ENCODE data around the gene ELAVL4. TPM values are rescaled to one million over a fixed set of nuclear protein-coding genes. Genes with fewer than 3 reads are reported as not detected.
"Not testable (repeated sequence)": the region's sequence is repeated elsewhere in the genome, so short reads cannot be mapped to it uniquely, and the experiment has no call there.

The ELAVL4 gene
- total and polyA plus RNA-seq, 5 donors from 2014 or later, result not detected

DNA sequence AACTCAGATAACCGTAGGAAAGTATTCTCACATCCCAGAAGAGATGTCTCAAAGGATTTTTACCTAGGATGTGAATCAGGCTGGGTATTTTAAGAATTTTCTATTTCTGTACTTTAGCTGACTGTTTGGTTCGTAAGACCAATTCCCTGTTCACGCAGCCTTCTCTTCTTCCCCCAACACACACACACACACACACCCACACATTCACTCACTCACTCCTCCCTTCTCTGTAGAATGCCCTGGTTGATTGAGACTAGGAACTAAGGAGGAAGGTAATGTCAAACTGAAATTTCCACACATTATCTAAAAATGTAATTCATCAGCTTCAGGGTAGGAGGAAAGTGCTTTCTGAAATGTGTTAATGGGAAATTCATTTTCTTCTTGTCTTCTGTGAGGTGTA is 43.5 kb downstream of the ELAVL4 start:
- H3K27me3 ChIP-seq (ENCODE audit: control insufficient read depth, insufficient read depth, low read length), result no peaks in the 10 kb centered on the region
- Mint-ChIP-seq H3K4me1 (no peaks in the 10 kb centered on the region), H3K27ac (no peak overlapping the region), H3K9me3 (peaks cover 0 to 6% (median 0%) of the 10 kb centered on the region in 7 donors), H3K27me3 (peaks cover 4% of the 10 kb centered on the region), H3K4me3 (no peak overlapping the region), H3K36me3 (no peaks in the 10 kb centered on the region)
- H3K36me3 ChIP-seq (ENCODE audit: control insufficient read depth, insufficient read depth, low read length), result no peaks in the 10 kb centered on the region
- no peaks in the 10 kb centered on the region for H3K4me1 ChIP-seq (ENCODE audit: control insufficient read depth, insufficient read depth, low read length, poor library complexity, severe bottlenecking)
- DNase-seq, result no peak
- no peaks in the 10 kb centered on the region for H3K9me3 ChIP-seq (ENCODE audit: control insufficient read depth in 2 of 2, low read length in 2 of 2)
- no peak overlapping the region for H3K27ac ChIP-seq (ENCODE audit: insufficient read depth, low read length, poor library complexity, severe bottlenecking)
- no peak for ATAC-seq (ENCODE audit: low read depth in 2 of 2)
- no peak overlapping the region for H3K4me3 ChIP-seq (ENCODE audit: low read depth, low read length)

DNA sequence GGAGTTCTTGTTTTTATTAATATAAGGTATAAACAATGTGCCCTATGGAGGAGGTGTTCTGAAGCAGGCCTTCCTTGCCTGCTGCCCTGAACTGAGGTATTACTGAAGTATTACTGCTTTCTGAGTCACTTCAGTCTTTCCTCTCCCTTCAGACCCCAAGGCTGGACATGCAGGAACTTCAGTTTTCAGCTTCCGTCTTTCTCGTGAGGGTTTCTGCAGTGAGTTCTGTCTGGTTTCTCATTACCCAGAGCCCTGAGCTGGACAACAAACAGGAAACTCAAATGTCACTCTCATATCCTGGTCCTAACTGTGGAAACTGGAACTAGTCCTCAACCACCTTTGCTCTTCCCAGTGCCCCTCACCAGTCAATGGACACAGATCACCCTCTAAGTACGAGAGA is 46.8 kb downstream of the ELAVL4 start:
- no peak overlapping the region for H3K4me3 Mint-ChIP-seq
- H3K27ac Mint-ChIP-seq, result no peak overlapping the region
- H3K27ac ChIP-seq (ENCODE audit: insufficient read depth, low read length, poor library complexity, severe bottlenecking), result no peak overlapping the region
- H3K36me3 ChIP-seq (ENCODE audit: control insufficient read depth, insufficient read depth, low read length), result no peaks in the 10 kb centered on the region
- H3K9me3 ChIP-seq (ENCODE audit: control insufficient read depth in 2 of 2, low read length in 2 of 2), result no peaks in the 10 kb centered on the region
- ATAC-seq (ENCODE audit: low read depth in 2 of 2), result no peak
- no peak for DNase-seq
- H3K9me3 Mint-ChIP-seq, result peaks cover 0 to 6% (median 0%) of the 10 kb centered on the region in 7 donors
- no peaks in the 10 kb centered on the region for H3K36me3 Mint-ChIP-seq
- no peaks in the 10 kb centered on the region for H3K4me1 Mint-ChIP-seq
- no peaks in the 10 kb centered on the region for H3K4me1 ChIP-seq (ENCODE audit: control insufficient read depth, insufficient read depth, low read length, poor library complexity, severe bottlenecking)
- H3K27me3 Mint-ChIP-seq, result peaks cover 4% of the 10 kb centered on the region
- no peak overlapping the region for H3K4me3 ChIP-seq (ENCODE audit: low read depth, low read length)
- H3K27me3 ChIP-seq (ENCODE audit: control insufficient read depth, insufficient read depth, low read length), result no peaks in the 10 kb centered on the region

DNA sequence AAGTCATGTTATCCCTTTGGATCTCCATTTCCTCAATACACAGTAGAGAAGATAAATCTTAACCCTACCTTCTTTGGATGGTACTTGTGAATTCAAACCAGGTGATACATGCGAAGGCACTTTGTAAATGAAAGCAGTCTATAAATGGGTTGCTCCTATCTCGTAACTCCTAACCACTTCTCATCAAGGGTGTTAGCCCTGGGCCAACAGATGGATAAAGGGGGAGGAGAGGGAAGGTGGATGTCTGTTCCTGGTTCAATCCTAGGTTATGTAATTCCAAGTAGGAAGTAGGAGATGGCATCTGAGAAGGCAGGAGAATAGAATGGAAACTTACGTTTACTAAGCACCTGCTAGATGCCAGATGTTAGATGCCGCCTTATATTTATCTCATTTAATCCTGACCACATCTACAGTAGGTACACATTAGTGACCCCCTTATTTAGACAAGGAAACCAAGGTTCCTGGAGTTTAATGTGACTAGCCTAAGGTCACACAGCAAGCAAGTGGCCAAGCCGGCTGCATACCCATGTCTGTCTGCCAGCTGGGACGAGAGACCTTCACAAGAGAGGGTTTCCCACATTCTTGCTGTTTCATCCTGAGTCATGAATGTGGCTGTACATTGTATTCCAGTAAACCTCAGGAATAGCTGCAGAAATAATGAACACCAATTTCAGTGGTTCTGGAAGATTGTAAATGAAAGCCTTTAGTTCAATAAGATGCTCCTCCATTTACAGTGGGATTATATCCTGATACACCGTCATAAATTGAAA is 47.7 kb downstream of the ELAVL4 start:
- Mint-ChIP-seq H3K9me3 (peaks cover 0 to 3% (median 0%) of the 10 kb centered on the region in 7 donors), H3K27me3 (peaks cover 4% of the 10 kb centered on the region), H3K4me3 (no peak overlapping the region), H3K27ac (no peak overlapping the region), H3K36me3 (no peaks in the 10 kb centered on the region), H3K4me1 (no peaks in the 10 kb centered on the region)
- H3K4me3 ChIP-seq (ENCODE audit: low read depth, low read length), result no peak overlapping the region
- no peaks in the 10 kb centered on the region for H3K9me3 ChIP-seq (ENCODE audit: control insufficient read depth in 2 of 2, low read length in 2 of 2)
- no peaks in the 10 kb centered on the region for H3K4me1 ChIP-seq (ENCODE audit: control insufficient read depth, insufficient read depth, low read length, poor library complexity, severe bottlenecking)
- H3K36me3 ChIP-seq (ENCODE audit: control insufficient read depth, insufficient read depth, low read length), result no peaks in the 10 kb centered on the region
- H3K27ac ChIP-seq (ENCODE audit: insufficient read depth, low read length, poor library complexity, severe bottlenecking), result no peak overlapping the region
- no peaks in the 10 kb centered on the region for H3K27me3 ChIP-seq (ENCODE audit: control insufficient read depth, insufficient read depth, low read length)
- ATAC-seq (ENCODE audit: low read depth in 2 of 2) (no peak), DNase-seq (no peak)

DNA sequence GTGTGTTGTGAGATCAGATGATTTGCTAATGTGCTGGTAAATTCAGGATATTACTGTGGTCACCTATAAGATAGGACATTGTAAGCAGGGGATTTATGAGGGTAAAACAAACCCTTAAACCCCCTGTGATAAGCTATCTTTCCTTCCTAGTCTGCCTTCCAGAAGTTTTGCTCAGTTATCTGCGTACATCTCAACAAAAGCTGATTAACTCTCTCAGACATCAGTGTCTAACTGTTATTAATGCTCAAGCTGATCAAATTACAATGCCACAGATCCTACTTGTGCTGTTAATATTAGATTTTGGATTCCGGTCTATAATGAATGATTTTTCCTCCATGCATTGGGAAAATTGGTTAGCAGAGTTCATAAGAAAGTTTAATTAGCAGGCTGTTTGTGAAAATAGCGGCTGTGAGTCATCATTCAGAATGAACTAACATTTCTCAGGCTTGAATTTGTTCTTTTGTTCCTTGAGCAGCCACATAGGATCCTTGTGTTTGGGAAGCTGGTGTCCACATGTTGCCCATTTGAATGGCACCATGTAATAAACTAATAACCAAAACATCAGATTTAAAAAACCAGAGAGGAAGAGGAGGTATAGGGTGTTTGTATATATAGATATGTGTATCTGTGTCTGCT is 48.7 kb downstream of the ELAVL4 start:
- no peaks in the 10 kb centered on the region for H3K4me1 ChIP-seq (ENCODE audit: control insufficient read depth, insufficient read depth, low read length, poor library complexity, severe bottlenecking)
- H3K27me3 Mint-ChIP-seq, result peaks cover 4% of the 10 kb centered on the region
- no peak overlapping the region for H3K4me3 Mint-ChIP-seq
- H3K9me3 Mint-ChIP-seq, result no peaks in the 10 kb centered on the region
- no peaks in the 10 kb centered on the region for H3K36me3 ChIP-seq (ENCODE audit: control insufficient read depth, insufficient read depth, low read length)
- no peaks in the 10 kb centered on the region for H3K4me1 Mint-ChIP-seq
- H3K4me3 ChIP-seq (ENCODE audit: low read depth, low read length), result no peak overlapping the region
- H3K27me3 ChIP-seq (ENCODE audit: control insufficient read depth, insufficient read depth, low read length), result no peaks in the 10 kb centered on the region
- H3K27ac ChIP-seq (ENCODE audit: insufficient read depth, low read length, poor library complexity, severe bottlenecking), result no peak overlapping the region
- no peak overlapping the region for H3K27ac Mint-ChIP-seq
- DNase-seq (no peak), ATAC-seq (ENCODE audit: low read depth in 2 of 2) (no peak)
- H3K9me3 ChIP-seq (ENCODE audit: control insufficient read depth in 2 of 2, low read length in 2 of 2), result no peaks in the 10 kb centered on the region
- H3K36me3 Mint-ChIP-seq, result no peaks in the 10 kb centered on the region

- no peak overlapping the region for H3K27ac Mint-ChIP-seq
- no peak for ATAC-seq (ENCODE audit: low read depth in 2 of 2)
- Histone ChIP-seq H3K4me3 (ENCODE audit: low read depth, low read length) (no peak overlapping the region), H3K36me3 (ENCODE audit: control insufficient read depth, insufficient read depth, low read length) (no peaks in the 10 kb centered on the region), H3K4me1 (ENCODE audit: control insufficient read depth, insufficient read depth, low read length, poor library complexity, severe bottlenecking) (no peaks in the 10 kb centered on the region), H3K27ac (ENCODE audit: insufficient read depth, low read length, poor library complexity, severe bottlenecking) (no peak overlapping the region), H3K9me3 (ENCODE audit: control insufficient read depth in 2 of 2, low read length in 2 of 2) (no peaks in the 10 kb centered on the region), H3K27me3 (ENCODE audit: control insufficient read depth, insufficient read depth, low read length) (no peaks in the 10 kb centered on the region)
- no peaks in the 10 kb centered on the region for H3K36me3 Mint-ChIP-seq
- H3K4me3 Mint-ChIP-seq, result no peak overlapping the region
- no peaks in the 10 kb centered on the region for H3K4me1 Mint-ChIP-seq
- no peak for DNase-seq
- H3K9me3 Mint-ChIP-seq, result no peaks in the 10 kb centered on the region
- peaks cover 4% of the 10 kb centered on the region for H3K27me3 Mint-ChIP-seq
Observed at GRCh38 chr1:50158421-50158820, 49.7 kb downstream of the ELAVL4 start.

DNA sequence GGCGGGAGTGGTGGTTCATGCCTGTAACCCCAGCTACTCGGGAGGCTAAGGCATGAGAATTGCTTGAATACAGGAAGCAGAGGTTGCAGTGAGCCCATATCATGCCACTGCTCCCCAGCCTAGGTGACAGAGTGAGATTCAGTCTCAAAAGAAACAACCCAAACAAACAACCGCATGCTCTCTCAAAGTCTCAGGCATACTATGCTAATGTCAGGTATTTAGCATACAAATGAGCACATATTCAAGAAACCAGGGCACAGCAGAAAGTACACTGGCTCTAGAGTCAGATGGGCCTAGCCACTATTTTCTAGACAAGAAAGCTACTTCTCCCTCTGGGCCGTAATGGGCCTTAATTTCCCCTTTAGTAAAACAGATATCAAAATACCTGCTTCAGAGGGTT is 55.0 kb downstream of the ELAVL4 start:
- no peaks in the 10 kb centered on the region for H3K27me3 Mint-ChIP-seq
- Histone ChIP-seq H3K27me3 (ENCODE audit: control insufficient read depth, insufficient read depth, low read length) (no peaks in the 10 kb centered on the region), H3K27ac (ENCODE audit: insufficient read depth, low read length, poor library complexity, severe bottlenecking) (no peak overlapping the region), H3K4me1 (ENCODE audit: control insufficient read depth, insufficient read depth, low read length, poor library complexity, severe bottlenecking) (no peaks in the 10 kb centered on the region), H3K36me3 (ENCODE audit: control insufficient read depth, insufficient read depth, low read length) (no peaks in the 10 kb centered on the region), H3K9me3 (ENCODE audit: control insufficient read depth in 2 of 2, low read length in 2 of 2) (no peaks in the 10 kb centered on the region), H3K4me3 (ENCODE audit: low read depth, low read length) (no peak overlapping the region)
- H3K27ac Mint-ChIP-seq, result no peak overlapping the region
- no peak overlapping the region for H3K4me3 Mint-ChIP-seq
- no peak for ATAC-seq (ENCODE audit: low read depth in 2 of 2)
- no peaks in the 10 kb centered on the region for H3K36me3 Mint-ChIP-seq
- DNase-seq, result no peak
- H3K4me1 Mint-ChIP-seq, result no peaks in the 10 kb centered on the region
- no peaks in the 10 kb centered on the region for H3K9me3 Mint-ChIP-seq

DNA sequence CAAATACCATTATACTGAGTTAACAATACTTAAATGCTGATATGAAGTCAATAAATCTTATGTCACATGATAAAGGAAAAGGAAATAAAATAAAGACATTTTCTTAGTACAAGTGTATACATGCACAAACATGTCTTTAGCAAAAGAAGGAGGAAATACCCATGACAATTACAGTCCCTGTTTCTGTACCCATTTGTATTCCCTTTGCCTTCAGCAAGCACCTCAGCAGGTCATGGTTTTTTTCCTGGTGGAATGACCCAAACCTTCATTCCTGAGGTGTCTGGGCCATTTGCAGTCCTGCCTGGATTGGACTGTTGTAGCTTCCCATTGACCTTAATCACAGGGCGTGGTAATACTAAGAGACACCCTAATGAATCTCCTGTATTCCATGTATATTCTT is 57.6 kb downstream of the ELAVL4 start:
- not testable (repeated sequence) for H3K27ac Mint-ChIP-seq; H3K4me1 Mint-ChIP-seq; H3K36me3 ChIP-seq (ENCODE audit: control insufficient read depth, insufficient read depth, low read length); H3K27me3 Mint-ChIP-seq; H3K4me1 ChIP-seq (ENCODE audit: control insufficient read depth, insufficient read depth, low read length, poor library complexity, severe bottlenecking); H3K27me3 ChIP-seq (ENCODE audit: control insufficient read depth, insufficient read depth, low read length); H3K4me3 Mint-ChIP-seq; H3K4me3 ChIP-seq (ENCODE audit: low read depth, low read length); DNase-seq; H3K9me3 Mint-ChIP-seq; H3K36me3 Mint-ChIP-seq; ATAC-seq (ENCODE audit: low read depth in 2 of 2); H3K9me3 ChIP-seq (ENCODE audit: control insufficient read depth in 2 of 2, low read length in 2 of 2); H3K27ac ChIP-seq (ENCODE audit: insufficient read depth, low read length, poor library complexity, severe bottlenecking)

- no peaks in the 10 kb centered on the region for H3K36me3 ChIP-seq (ENCODE audit: control insufficient read depth, insufficient read depth, low read length)
- no peak for DNase-seq
- H3K4me1 ChIP-seq (ENCODE audit: control insufficient read depth, insufficient read depth, low read length, poor library complexity, severe bottlenecking), result no peaks in the 10 kb centered on the region
- Mint-ChIP-seq H3K36me3 (no peaks in the 10 kb centered on the region), H3K27me3 (no peaks in the 10 kb centered on the region), H3K9me3 (no peaks in the 10 kb centered on the region), H3K4me1 (no peaks in the 10 kb centered on the region), H3K4me3 (no peak overlapping the region), H3K27ac (no peak overlapping the region)
- no peaks in the 10 kb centered on the region for H3K9me3 ChIP-seq (ENCODE audit: control insufficient read depth in 2 of 2, low read length in 2 of 2)
- no peak for ATAC-seq (ENCODE audit: low read depth in 2 of 2)
- H3K4me3 ChIP-seq (ENCODE audit: low read depth, low read length), result no peak overlapping the region
- no peak overlapping the region for H3K27ac ChIP-seq (ENCODE audit: insufficient read depth, low read length, poor library complexity, severe bottlenecking)
- no peaks in the 10 kb centered on the region for H3K27me3 ChIP-seq (ENCODE audit: control insufficient read depth, insufficient read depth, low read length)
Observed at GRCh38 chr1:50172299-50172698, 63.6 kb downstream of the ELAVL4 start.
